Pancreas (tissue), 10 donors: ENCODE results near the gene CEP41. TPM values are rescaled to one million over a fixed set of nuclear protein-coding genes. Genes with fewer than 3 reads are reported as not detected.
A peak's percentile ranks its signal among the peaks of the same experiment; 100 is the strongest.

Source experiments
- ATAC-seq, 4 donors: fragments of 200-7000 bp; cut with Tn5 transposase; one replicate each; pipeline versions ENCODE4 v1.8.0 to v1.9.1; 2020; ENCODE audit warnings: mild to moderate bottlenecking in 4 of 4, moderate library complexity in 4 of 4
- DNase-seq, 6 donors: peaks; one replicate each; pipeline ENCODE4 v3.0.0-alpha.2; 2020
- FAIRE-seq: peaks from 2 replicates; lab custom pipeline; 2012; peaks lifted over from hg19 to GRCh38; lab: Jason Lieb, UNC
- H3K27ac ChIP-seq, 4 donors: fragments of 200-600 bp; sonication (generic); 1 replicate in 3 of 4; 2 replicates in 1 of 4; pipeline versions ENCODE4 v1.5.0 to v1.8.0; 2020
- H3K27me3 ChIP-seq, 4 donors: fragments of 200-600 bp; one replicate each; pipeline ENCODE4 v1.8.0; 2021
- H3K36me3 ChIP-seq, 3 donors: fragments of 200-600 bp; sonication (generic) in 1 of 3; one replicate each; pipeline versions ENCODE4 v1.5.0 to v1.8.0; 2020 to 2021
- H3K4me1 ChIP-seq, 3 donors: fragments of 200-600 bp; one replicate each; pipeline ENCODE4 v1.8.0; 2021
- H3K4me3 ChIP-seq, 4 donors: fragments of 200-600 bp; sonication (generic) in 2 of 4; one replicate each; pipeline versions ENCODE4 v1.5.0 to v1.8.0; 2020 to 2021
- H3K9me3 ChIP-seq, 4 donors: fragments of 200-600 bp; one replicate each; pipeline ENCODE4 v1.8.0; 2021
- CTCF ChIP-seq, 4 donors: fragments of 200-600 bp; sonication (generic) in 3 of 4; IDR thresholded peaks; one replicate each; pipeline versions ENCODE4 v1.5.0 to v1.8.0; 2021; ENCODE audit warnings: antibody characterized with exemption in 4 of 4
- WGBS, 2 donors: extraction: QIAGEN DNeasy Blood & Tissue Kit; methylation state at CpG; one replicate each; pipeline ENCODE4 v1.1.7; 2013; 5-methylcytosine and 5-hydroxymethylcytosine counted together
- intact Hi-C, 3 donors: fragments of 100-400 bp; cut with DNase I; formaldehyde crosslinking; loops; one replicate each; pipeline versions ENCODE4 v1.11.1 to v1.14.2; 2022
- polyA plus RNA-seq, 2 donors: library from polyadenylated mRNA; stranded (reverse); fragments of 200-250 nt; gene quantifications; one replicate each; pipeline ENCODE4 v1.2.3, GENCODE V29; 2013
- total RNA-seq, 6 donors: library from RNA; stranded (reverse); fragmentation: NEBNext Ultra II Directional in 4 of 6; extraction: Animal tissue kit (Norgen Biotek cat#: 25700) in 4 of 6; gene quantifications; one replicate each; pipeline versions ENCODE4 v1.2.1 to v1.2.4, GENCODE V29; 2021 to 2023
- donor health status: healthy with polysubstance abuse.
- donor health status: DM: no; HTN: no; CAD: no; lungs with moderate emphysema.
- donor health status: DM: no; HTN: no; CAD: no.
- donor health status: control.
- donor health status: control.
- donor health status: Bipolar disorder and iron deficiency.
- donor health status: DM: yes; HTN: yes; CAD: no.
- donor health status: DM: no; HTN: no; CAD: no.
- donor health status: DM: no; HTN: no; CAD: no.
- donor health status: DM: yes; HTN: yes; CAD: no.

The CEP41 gene
- total and polyA plus RNA-seq, 8 donors = 1.8 to 10.3 (median 4.5) TPM

GRCh38 chr7:130380861-130381455 lies 59.9 kb downstream of the CEP41 start:
- Histone ChIP-seq H3K27ac (peak overlapping the region; percentile 91 to 96 (median 96)), H3K4me1 (peaks cover 0 to 16% (median 7%) of the 10 kb centered on the region in 3 donors), H3K4me3 (peak overlapping the region; percentile 14 to 64 (median 44)), H3K27me3 (no peaks in the 10 kb centered on the region), H3K9me3 (no peaks in the 10 kb centered on the region), H3K36me3 (peaks cover 0 to 37% (median 0%) of the 10 kb centered on the region in 3 donors)
- intact Hi-C loops = loop anchor here in 1 of 3 donors (5.0 kb wide), 1 partner anchor 94 kb away; no protein-coding TSS in a partner anchor
- ATAC-seq = peak; percentile 0 to 3 (median 1)
- DNase-seq = peak in 5 of 6 donors; percentile 41 to 85 (median 64)
- WGBS, 2 donors = 37 to 49% methylated on average over 7 of the region's 7 CpGs
- FAIRE-seq = no peak
- TF ChIP-seq CTCF (IDR thresholded peaks at IDR 0.05) = no peak

GRCh38 chr7:130379921-130380860 lies 60.6 kb downstream of the CEP41 start, which contains the start of gene CPA1:
CPA1 (plus strand) TSS chr7:130380494; CDS start chr7:130380521, 27 bp downstream.
- intact Hi-C loops = loop anchor here in 1 of 3 donors (5.0 kb wide), 1 partner anchor 93 kb away; no protein-coding TSS in a partner anchor

DNA sequence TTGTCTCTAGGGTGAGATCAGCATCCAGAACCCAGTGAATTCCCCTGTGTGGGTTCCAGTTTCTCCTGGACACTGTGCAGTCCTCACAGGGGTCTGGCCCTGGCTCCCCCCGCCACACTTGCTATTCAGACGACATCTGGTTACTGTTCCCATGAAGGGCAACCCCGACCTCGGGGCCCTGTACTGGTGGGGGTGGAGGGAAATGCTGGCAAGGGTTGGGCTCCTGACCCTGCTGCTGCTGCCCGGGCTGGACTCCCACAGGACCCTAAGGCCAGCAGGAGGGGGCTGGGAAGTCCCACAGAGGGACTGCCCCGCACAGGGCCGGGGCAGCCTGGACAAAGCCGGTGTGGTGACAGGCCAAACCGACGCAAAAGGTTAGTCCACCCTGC lies 61.3 kb downstream of the CEP41 start:
- no peaks in the 10 kb centered on the region for H3K27me3 ChIP-seq
- H3K4me3 ChIP-seq = peak overlapping the region in 2 of 4 donors; percentile 54 to 64
- peak overlapping the region; percentile 71 to 96 (median 93) for H3K27ac ChIP-seq
- peaks cover 0 to 34% (median 0%) of the 10 kb centered on the region in 3 donors for H3K36me3 ChIP-seq
- H3K9me3 ChIP-seq = no peaks in the 10 kb centered on the region
- peaks cover 2 to 16% (median 8%) of the 10 kb centered on the region in 3 donors for H3K4me1 ChIP-seq
- intact Hi-C loops = no loop called here
- ATAC-seq (peak; percentile 14 to 58 (median 33)), FAIRE-seq (no peak), DNase-seq (peak in 5 of 6 donors; percentile 77 to 88 (median 86))
- no peak for TF ChIP-seq CTCF (IDR thresholded peaks at IDR 0.05)
- WGBS, 2 donors = 27 to 36% methylated on average over 10 of the region's 10 CpGs

More at GRCh38 chr7:130379921-130380860, 60.6 kb downstream of the CEP41 start, which contains the start of gene CPA1:
- peak; percentile 85 to 98 (median 96) for DNase-seq
- Histone ChIP-seq H3K27me3 (no peaks in the 10 kb centered on the region), H3K4me3 (peak within 1 kb of the TSS; percentile 14 to 64 (median 44)), H3K27ac (peak within 1 kb of the TSS; percentile 91 to 96 (median 96)), H3K4me1 (peaks cover 0 to 16% (median 7%) of the 10 kb centered on the region in 3 donors), H3K9me3 (no peaks in the 10 kb centered on the region), H3K36me3 (peaks cover 0 to 37% (median 0%) of the 10 kb centered on the region in 3 donors)
- WGBS, 2 donors = 18 to 22% methylated on average over 19 to 20 of the region's 20 CpGs
- FAIRE-seq = no peak
- ATAC-seq = peak; percentile 57 to 74 (median 68)
- TF ChIP-seq CTCF (IDR thresholded peaks at IDR 0.05) = no peak

GRCh38 chr7:130379019-130379418 lies 61.8 kb downstream of the CEP41 start:
- intact Hi-C loops = no loop called here
- FAIRE-seq (no peak), ATAC-seq (no peak), DNase-seq (peak in 2 of 6 donors; percentile 50)
- H3K27ac ChIP-seq = peak overlapping the region; percentile 71 to 96 (median 93)
- TF ChIP-seq CTCF (IDR thresholded peaks at IDR 0.05) = no peak
- peaks cover 0 to 29% (median 0%) of the 10 kb centered on the region in 3 donors for H3K36me3 ChIP-seq
- 40 to 48% methylated on average over 7 of the region's 7 CpGs for WGBS, 2 donors
- H3K9me3 ChIP-seq = no peaks in the 10 kb centered on the region
- H3K4me3 ChIP-seq = no peak overlapping the region
- H3K27me3 ChIP-seq = no peaks in the 10 kb centered on the region
- H3K4me1 ChIP-seq = peaks cover 7 to 16% (median 13%) of the 10 kb centered on the region in 3 donors
